B cell (primary cell): ENCODE measurements around the gene SPHK1. TPM values are rescaled to one million over a fixed set of nuclear protein-coding genes. Genes with fewer than 3 reads are reported as not detected.

Source experiments
- ATAC-seq: fragments of 200-7000 bp; cut with Tn5 transposase; one replicate; pipeline ENCODE4 v1.10.0; 2021; ENCODE audit warnings: low read depth, mild to moderate bottlenecking, moderate number of reproducible peaks, moderate library complexity
- CTCF ChIA-PET: fragments of 350-600 bp; sonication (Branson Sonifier 250); formaldehyde crosslinking; loops from one replicate; lab custom pipeline; 2021; ENCODE audit warnings: antibody characterized with exemption, inconsistent platforms; lab: Charles Lee
- POLR2A ChIA-PET: fragments of 350-600 bp; sonication (Branson Sonifier 250); formaldehyde crosslinking; loops from one replicate; lab custom pipeline; 2021; ENCODE audit warnings: antibody characterized with exemption; lab: Charles Lee
- DNase-seq: peaks from one replicate; pipeline ENCODE4 v3.0.0; 2013
- H2AFZ ChIP-seq: 2 replicates; pipeline ENCODE4 v1.6.1; 2012; ENCODE audit warnings: mild to moderate bottlenecking, low read depth, low read length; ENCODE audit not compliant: insufficient read depth, poor library complexity, severe bottlenecking
- H3K27ac ChIP-seq, 2 donors: 1 replicate in 1 of 2; 2 replicates in 1 of 2; pipeline ENCODE4 v1.5.1; 2012 to 2013; ENCODE audit warnings: low read length in 2 of 2, mild to moderate bottlenecking in 2 of 2, moderate library complexity in 1 of 2
- H3K27me3 ChIP-seq, 4 experiments: fragments of 200-600 bp in 1 of 4; sonication (generic) in 1 of 4; replicated peaks in 1 of 4; 1 replicate in 2 of 4; 2 replicates in 2 of 4; pipeline versions ENCODE4 v1.6.1 to v1.7.0; 2013 to 2016; ENCODE audit warnings: low read length in 3 of 4, mild to moderate bottlenecking in 2 of 4, mixed read lengths in 1 of 4, moderate library complexity in 1 of 4; ENCODE audit not compliant: insufficient read depth in 4 of 4, control insufficient read depth in 3 of 4; ENCODE audit errors: control extremely low read depth in 1 of 4
- H3K36me3 ChIP-seq, 2 experiments: replicated peaks in 1 of 2; 1 replicate in 1 of 2; 2 replicates in 1 of 2; pipeline versions ENCODE4 v1.6.1 to v1.7.1; 2013; ENCODE audit warnings: low read length in 1 of 2; ENCODE audit not compliant: insufficient read depth in 2 of 2, control insufficient read depth in 1 of 2; ENCODE audit errors: control extremely low read depth in 1 of 2, extremely low read depth in 1 of 2
- H3K4me1 ChIP-seq, 2 donors: fragments of 200-600 bp in 1 of 2; sonication (generic) in 1 of 2; 1 replicate in 1 of 2; 2 replicates in 1 of 2; pipeline versions ENCODE4 v1.5.1 to v1.6.1; 2013 to 2017; ENCODE audit warnings: low read length in 2 of 2; ENCODE audit not compliant: control insufficient read depth in 2 of 2, insufficient read depth in 2 of 2
- H3K4me2 ChIP-seq: replicated peaks from 2 replicates; pipeline ENCODE3; 2012; ENCODE audit warnings: mild to moderate bottlenecking, low read depth, low read length; ENCODE audit not compliant: poor library complexity, severe bottlenecking
- H3K4me3 ChIP-seq, 5 experiments: fragments of 200-600 bp in 1 of 5; sonication (generic) in 1 of 5; 1 replicate in 3 of 5; 2 replicates in 2 of 5; pipeline versions ENCODE4 v1.5.1 to v1.7.0; 2011 to 2016; ENCODE audit warnings: low read length in 4 of 5, mild to moderate bottlenecking in 4 of 5, low read depth in 2 of 5, control low read depth in 1 of 5, moderate library complexity in 1 of 5; ENCODE audit not compliant: insufficient read depth in 1 of 5; ENCODE audit errors: control extremely low read depth in 1 of 5, extremely low read depth in 1 of 5
- H3K79me2 ChIP-seq: fragments of 200-600 bp; sonication (generic); one replicate; pipeline ENCODE4 v1.6.0; 2016; ENCODE audit warnings: low read length; ENCODE audit not compliant: control insufficient read depth, insufficient read depth
- H3K9ac ChIP-seq: fragments of 200-600 bp; sonication (generic); 2 replicates; pipeline ENCODE4 v1.6.1; 2017; ENCODE audit warnings: mild to moderate bottlenecking, low read length, moderate library complexity
- H3K9me3 ChIP-seq, 3 donors: one replicate each; pipeline versions ENCODE4 v1.6.1 to v1.7.1; 2013; ENCODE audit warnings: low read length in 2 of 3; ENCODE audit not compliant: control insufficient read depth in 2 of 3, insufficient read depth in 1 of 3; ENCODE audit errors: control extremely low read depth in 1 of 3
- H4K20me1 ChIP-seq: 2 replicates; pipeline ENCODE4 v1.6.0; 2012; ENCODE audit warnings: mild to moderate bottlenecking, low read length; ENCODE audit not compliant: insufficient read depth, control insufficient read depth, poor library complexity, severe bottlenecking
- H3K27ac Mint-ChIP-seq: one replicate; pipeline ENCODE4 v1.8.0; 2021; ENCODE audit warnings: mixed read lengths
- H3K27me3 Mint-ChIP-seq: one replicate; pipeline ENCODE4 v1.8.0; 2021; ENCODE audit warnings: mixed read lengths
- H3K4me1 Mint-ChIP-seq: one replicate; pipeline ENCODE4 v1.8.0; 2021; ENCODE audit warnings: mixed read lengths
- H3K4me3 Mint-ChIP-seq: one replicate; pipeline ENCODE4 v1.8.0; 2021; ENCODE audit warnings: mixed read lengths
- H3K9me3 Mint-ChIP-seq: one replicate; pipeline ENCODE4 v1.8.0; 2022; ENCODE audit warnings: mixed read lengths; ENCODE audit not compliant: insufficient read depth
- EZH2 ChIP-seq: IDR thresholded peaks from 2 replicates; pipeline ENCODE4 v1.6.1; 2012; ENCODE audit warnings: borderline replicate concordance, low read depth, mild to moderate bottlenecking, moderate library complexity, low read length; ENCODE audit not compliant: insufficient read depth, poor library complexity, severe bottlenecking
- WGBS: methylation state at CpG from one replicate; pipeline ENCODE4 v1.1.5; 2013; ENCODE audit warnings: missing lambda C conversion rate; ENCODE audit not compliant: insufficient coverage; 5-methylcytosine and 5-hydroxymethylcytosine counted together
- intact Hi-C: fragments of 100-400 bp; cut with micrococcal nuclease; formaldehyde crosslinking; loops from one replicate; pipeline ENCODE4 v1.10.0; 2022
- polyA plus RNA-seq: library from polyadenylated mRNA; depleted of rRNA; stranded (reverse); fragments of >200 nt; gene quantifications from 2 replicates; pipeline ENCODE4 v1.2.3, GENCODE V29; 2012
- total RNA-seq, 2 donors: library from RNA; stranded (reverse); fragments of 120-200 nt in 1 of 2; gene quantifications; 1 replicate in 1 of 2; 2 replicates in 1 of 2; pipeline versions ENCODE4 v1.2.3 to v1.2.4, GENCODE V29; 2013 to 2022
- TF ChIP-seq, protein P1 (sequence below): fragments of 200-600 bp; IDR thresholded peaks from one replicate; pipeline ENCODE4 v1.8.0; 2022; ENCODE audit warnings: antibody characterized with exemption, mild to moderate bottlenecking

The SPHK1 gene
- total and polyA plus RNA-seq, 2 donors (not counting 1 experiment from before 2014, with no cell fraction given), result 1.1 to 2.4 TPM

DNA sequence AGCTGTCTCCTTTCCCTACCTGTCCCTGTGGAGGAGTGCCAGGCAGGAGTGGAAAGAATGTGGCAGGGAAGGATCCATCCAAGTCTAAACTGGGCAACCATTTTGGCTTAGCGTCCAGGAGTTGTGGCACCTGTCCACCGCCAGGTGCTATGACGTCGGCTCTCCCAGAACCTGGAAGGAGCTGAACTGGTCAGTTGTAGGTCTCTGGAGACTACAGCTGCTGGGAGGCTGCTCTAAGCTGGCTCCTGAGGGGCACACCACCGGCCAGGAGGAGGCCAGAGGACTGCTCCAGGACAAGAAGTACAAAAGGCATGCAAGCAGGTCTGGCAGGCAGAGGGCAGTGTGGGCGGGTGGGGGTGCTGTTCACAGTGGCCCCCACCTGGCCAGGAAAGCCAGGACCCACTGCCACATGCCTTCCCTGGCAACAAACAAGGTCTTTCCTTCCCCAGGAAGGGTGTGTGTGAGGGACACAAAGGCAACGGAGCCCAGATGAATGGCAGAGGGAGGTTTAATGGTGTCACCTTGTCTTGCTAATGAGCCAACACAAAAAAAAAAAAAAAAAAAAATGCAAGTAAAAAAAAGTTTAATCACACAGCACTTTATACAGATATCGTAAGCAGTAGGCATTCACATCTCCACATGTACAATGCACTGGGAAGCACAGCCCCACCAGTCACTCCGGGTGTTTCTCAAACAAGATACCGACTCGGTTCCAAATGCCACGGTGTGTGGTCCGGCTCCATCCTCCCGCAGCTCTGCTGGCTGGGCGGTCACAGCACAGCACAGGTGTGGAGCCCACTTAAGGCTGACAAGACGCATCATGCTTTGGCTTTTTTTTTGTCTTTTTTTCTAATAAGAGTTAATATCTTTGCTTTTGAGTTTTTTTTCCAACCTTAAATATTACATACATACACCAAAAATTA lies 4.8 kb downstream of the SPHK1 start:
- H3K4me3 ChIP-seq, result no peak overlapping the region
- Mint-ChIP-seq H3K9me3 (no peaks in the 10 kb centered on the region), H3K27me3 (no peaks in the 10 kb centered on the region), H3K4me1 (peaks cover 9% of the 10 kb centered on the region), H3K27ac (no peak overlapping the region), H3K4me3 (no peak overlapping the region)
- ATAC-seq (no peak), DNase-seq (no peak)
- H3K79me2 ChIP-seq, result no peaks in the 10 kb centered on the region
- no peak overlapping the region for H3K4me2 ChIP-seq
- no peak overlapping the region for H3K27ac ChIP-seq
- no peak overlapping the region for H3K9ac ChIP-seq
- 96% methylated on average over 10 of the region's 16 CpGs for WGBS
- ChIA-PET CTCF (interaction anchor here (1.3 to 10.1 kb wide), 3 partner anchors 8 to 109 kb away, joined by 4 to 94 read pairs (median 4); no protein-coding TSS in a partner anchor), POLR2A (interaction anchor here (0.6 kb wide), 1 partner anchor 56 kb away, joined by 4 read pairs; no protein-coding TSS in a partner anchor)
- no peaks in the 10 kb centered on the region for H3K9me3 ChIP-seq
- H2AFZ ChIP-seq, result no peak overlapping the region
- peaks cover 11% of the 10 kb centered on the region for H4K20me1 ChIP-seq
- peaks cover 0 to 31% of the 10 kb centered on the region in 2 experiments for H3K36me3 ChIP-seq
- TF ChIP-seq EZH2, result no peak
- TF ChIP-seq, protein P1, sequence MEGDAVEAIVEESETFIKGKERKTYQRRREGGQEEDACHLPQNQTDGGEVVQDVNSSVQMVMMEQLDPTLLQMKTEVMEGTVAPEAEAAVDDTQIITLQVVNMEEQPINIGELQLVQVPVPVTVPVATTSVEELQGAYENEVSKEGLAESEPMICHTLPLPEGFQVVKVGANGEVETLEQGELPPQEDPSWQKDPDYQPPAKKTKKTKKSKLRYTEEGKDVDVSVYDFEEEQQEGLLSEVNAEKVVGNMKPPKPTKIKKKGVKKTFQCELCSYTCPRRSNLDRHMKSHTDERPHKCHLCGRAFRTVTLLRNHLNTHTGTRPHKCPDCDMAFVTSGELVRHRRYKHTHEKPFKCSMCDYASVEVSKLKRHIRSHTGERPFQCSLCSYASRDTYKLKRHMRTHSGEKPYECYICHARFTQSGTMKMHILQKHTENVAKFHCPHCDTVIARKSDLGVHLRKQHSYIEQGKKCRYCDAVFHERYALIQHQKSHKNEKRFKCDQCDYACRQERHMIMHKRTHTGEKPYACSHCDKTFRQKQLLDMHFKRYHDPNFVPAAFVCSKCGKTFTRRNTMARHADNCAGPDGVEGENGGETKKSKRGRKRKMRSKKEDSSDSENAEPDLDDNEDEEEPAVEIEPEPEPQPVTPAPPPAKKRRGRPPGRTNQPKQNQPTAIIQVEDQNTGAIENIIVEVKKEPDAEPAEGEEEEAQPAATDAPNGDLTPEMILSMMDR, result no peak
- intact Hi-C loops, result no loop called here
- H3K27me3 ChIP-seq, result peaks cover 0 to 9% (median 4%) of the 10 kb centered on the region in 4 experiments
- H3K4me1 ChIP-seq, result peaks cover 13 to 15% of the 10 kb centered on the region in 2 donors

DNA sequence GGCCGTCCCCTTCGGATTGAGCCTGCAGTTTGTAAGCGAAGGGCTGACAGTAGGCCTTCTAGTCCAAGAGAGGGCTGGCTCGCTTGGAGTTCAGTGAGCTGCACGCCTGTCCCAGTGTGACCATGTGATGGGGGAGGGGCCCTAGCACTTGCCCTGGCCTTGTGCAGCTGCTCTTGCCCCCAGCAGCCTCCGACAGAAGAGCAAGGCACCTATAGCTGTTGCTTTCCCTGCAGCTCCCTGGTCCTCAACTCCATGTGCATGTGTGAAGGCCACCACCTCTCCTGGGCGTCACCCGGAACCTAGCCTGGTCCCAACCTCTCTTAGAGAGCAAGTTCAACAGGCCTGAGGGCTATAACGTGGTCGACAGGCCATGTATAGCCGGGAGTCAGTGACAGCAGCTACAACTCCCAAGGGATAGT lies 5.6 kb downstream of the SPHK1 start:
- H3K9me3 ChIP-seq, result no peaks in the 10 kb centered on the region
- no peak overlapping the region for H3K9ac ChIP-seq
- H3K79me2 ChIP-seq, result no peaks in the 10 kb centered on the region
- H4K20me1 ChIP-seq, result peaks cover 11% of the 10 kb centered on the region
- H3K4me1 ChIP-seq, result peaks cover 12 to 13% of the 10 kb centered on the region in 2 donors
- H3K4me3 ChIP-seq, result no peak overlapping the region
- peaks cover 0 to 7% (median 3%) of the 10 kb centered on the region in 4 experiments for H3K27me3 ChIP-seq
- intact Hi-C loops, result no loop called here
- Mint-ChIP-seq H3K4me1 (peaks cover 9% of the 10 kb centered on the region), H3K9me3 (no peaks in the 10 kb centered on the region), H3K27ac (no peak overlapping the region), H3K27me3 (no peaks in the 10 kb centered on the region), H3K4me3 (no peak overlapping the region)
- ChIA-PET POLR2A (no interaction called here), CTCF (interaction anchor here (1.3 to 1.6 kb wide), 2 partner anchors 69 to 110 kb away, joined by 4 read pairs; no protein-coding TSS in a partner anchor)
- H2AFZ ChIP-seq, result no peak overlapping the region
- no peak for DNase-seq
- no peak overlapping the region for H3K4me2 ChIP-seq
- 95% methylated on average over 11 of the region's 11 CpGs for WGBS
- ATAC-seq, result no peak
- H3K36me3 ChIP-seq, result peaks cover 0 to 36% of the 10 kb centered on the region in 2 experiments
- H3K27ac ChIP-seq, result no peak overlapping the region
- no peak for TF ChIP-seq EZH2
- TF ChIP-seq, protein P1, result no peak
